GM18909 (cell line): ENCODE results near the gene CCNQ.

Experiments
- ATAC-seq: cut with Tn5 transposase; IDR thresholded peaks from one replicate; pipeline ENCODE4 v1.9.1; 2021; ENCODE audit warnings: mild to moderate bottlenecking; ENCODE audit not compliant: unreplicated experiment, poor library complexity

CCNQ gene

DNA sequence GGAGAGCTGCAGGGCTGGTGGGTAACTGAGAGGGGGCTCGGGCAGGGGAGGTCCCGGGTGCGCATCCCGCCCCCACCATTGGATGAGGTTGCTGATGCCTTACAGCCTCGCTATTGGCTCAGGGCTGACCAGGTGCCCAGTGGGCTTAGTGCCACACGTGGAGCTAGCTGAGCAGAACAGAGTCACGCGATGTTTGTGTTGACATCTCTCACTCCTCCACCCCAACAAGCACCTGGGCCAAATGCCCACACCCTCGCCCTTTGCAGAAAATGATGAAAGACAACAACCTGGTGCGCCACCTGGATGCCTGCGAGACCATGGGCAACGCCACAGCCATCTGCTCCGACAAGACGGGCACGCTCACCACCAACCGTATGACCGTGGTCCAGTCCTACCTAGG lies 49.7 kb downstream of the CCNQ start:
- ATAC-seq, result no peak

GRCh38 chrX:153547195-153547594 lies 51.7 kb downstream of the CCNQ start:
- ATAC-seq, result no peak

- no peak for ATAC-seq
Measured at GRCh38 chrX:153546386-153546785, 52.6 kb downstream of the CCNQ start.

DNA sequence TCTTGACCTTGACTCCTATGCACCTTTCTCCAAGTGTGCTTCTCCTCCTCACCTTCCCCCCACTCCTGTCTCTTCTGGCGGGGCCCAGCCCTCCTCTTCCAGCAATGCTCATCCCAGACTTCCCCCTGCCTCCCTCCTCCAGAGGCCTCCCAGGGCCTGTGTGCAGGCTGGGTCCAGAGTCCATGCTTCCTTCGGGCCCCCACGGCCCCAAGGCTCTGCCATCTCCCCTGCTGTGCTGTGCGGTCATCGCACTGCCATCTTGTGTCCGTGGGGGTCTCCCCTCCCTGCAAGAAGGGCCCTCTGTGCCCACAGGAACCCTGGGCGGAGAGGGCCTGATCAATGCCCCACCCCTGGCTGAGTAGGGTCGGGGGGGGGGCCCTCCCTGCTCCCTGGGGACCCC lies 54.2 kb downstream of the CCNQ start:
- no peak for ATAC-seq

GRCh38 chrX:153539979-153540358 lies 59.0 kb downstream of the CCNQ start:
- no peak for ATAC-seq

- ATAC-seq, result peak; percentile 75
Measured at GRCh38 chrX:153539171-153539978, 59.6 kb downstream of the CCNQ start.

- ATAC-seq, result no peak
Measured at GRCh38 chrX:153538424-153538823, 60.5 kb downstream of the CCNQ start.
